HuH-7.5 (cell line): ENCODE results near the gene DUS1L.

Experiments
- DNase-seq: peaks from one replicate; pipeline ENCODE4 v3.0.0; 2011; ENCODE audit warnings: low spot score

DUS1L gene

GRCh38 chr17:82065638-82066303 lies at the start of gene DUS1L:
DUS1L (minus strand) TSS chr17:82065804; CDS start chr17:82065059, 745 bp downstream.
- DNase-seq = peak; percentile 72

GRCh38 chr17:82114872-82115271 lies 49.3 kb upstream of the DUS1L start:
- no peak for DNase-seq

- DNase-seq = no peak
Observed at GRCh38 chr17:82114447-82114846, 48.8 kb upstream of the DUS1L start.

- DNase-seq = no peak
Observed at GRCh38 chr17:82113941-82114340, 48.3 kb upstream of the DUS1L start.

- DNase-seq = no peak
Observed at GRCh38 chr17:82113422-82113821, 47.8 kb upstream of the DUS1L start.

- DNase-seq = no peak
Observed at GRCh38 chr17:82112914-82113311, 47.3 kb upstream of the DUS1L start.

GRCh38 chr17:82112181-82112913 lies 46.7 kb upstream of the DUS1L start:
- no peak for DNase-seq

- peak; percentile 68 for DNase-seq
Observed at GRCh38 chr17:82110298-82110697, 44.7 kb upstream of the DUS1L start.

GRCh38 chr17:82108961-82109475 lies 43.4 kb upstream of the DUS1L start:
- no peak for DNase-seq

GRCh38 chr17:82108496-82108945 lies 42.9 kb upstream of the DUS1L start:
- no peak for DNase-seq

- DNase-seq = no peak
Observed at GRCh38 chr17:82108038-82108437, 42.4 kb upstream of the DUS1L start.

GRCh38 chr17:82107341-82107860 lies 41.8 kb upstream of the DUS1L start:
- DNase-seq = peak; percentile 54

- no peak for DNase-seq
Observed at GRCh38 chr17:82106688-82107305, 41.2 kb upstream of the DUS1L start.

GRCh38 chr17:82105882-82106687 lies 40.5 kb upstream of the DUS1L start:
- peak; percentile 64 for DNase-seq

GRCh38 chr17:82105417-82105881 lies 39.8 kb upstream of the DUS1L start:
- no peak for DNase-seq

GRCh38 chr17:82104797-82105416 lies 39.3 kb upstream of the DUS1L start:
- DNase-seq = no peak

GRCh38 chr17:82103553-82104451 lies 38.2 kb upstream of the DUS1L start:
- peak; percentile 68 for DNase-seq

- peak; percentile 57 for DNase-seq
Observed at GRCh38 chr17:82101767-82102679, 36.4 kb upstream of the DUS1L start.

- DNase-seq = no peak
Observed at GRCh38 chr17:82101301-82101715, 35.7 kb upstream of the DUS1L start.
